GM12872 (cell line): Measurements from ENCODE around the gene NTF4.

ENCODE experiments used
- TF ChIP-seq, protein P1 (sequence below): IDR thresholded peaks from 3 replicates; pipeline ENCODE4 v1.5.1; 2011; ENCODE audit warnings: low read depth, mild to moderate bottlenecking, low read length, moderate library complexity; ENCODE audit not compliant: insufficient read depth

NTF4 gene

GRCh38 chr19:49097453-49098288, 33.1 kb upstream of the NTF4 start:
- TF ChIP-seq, protein P1, sequence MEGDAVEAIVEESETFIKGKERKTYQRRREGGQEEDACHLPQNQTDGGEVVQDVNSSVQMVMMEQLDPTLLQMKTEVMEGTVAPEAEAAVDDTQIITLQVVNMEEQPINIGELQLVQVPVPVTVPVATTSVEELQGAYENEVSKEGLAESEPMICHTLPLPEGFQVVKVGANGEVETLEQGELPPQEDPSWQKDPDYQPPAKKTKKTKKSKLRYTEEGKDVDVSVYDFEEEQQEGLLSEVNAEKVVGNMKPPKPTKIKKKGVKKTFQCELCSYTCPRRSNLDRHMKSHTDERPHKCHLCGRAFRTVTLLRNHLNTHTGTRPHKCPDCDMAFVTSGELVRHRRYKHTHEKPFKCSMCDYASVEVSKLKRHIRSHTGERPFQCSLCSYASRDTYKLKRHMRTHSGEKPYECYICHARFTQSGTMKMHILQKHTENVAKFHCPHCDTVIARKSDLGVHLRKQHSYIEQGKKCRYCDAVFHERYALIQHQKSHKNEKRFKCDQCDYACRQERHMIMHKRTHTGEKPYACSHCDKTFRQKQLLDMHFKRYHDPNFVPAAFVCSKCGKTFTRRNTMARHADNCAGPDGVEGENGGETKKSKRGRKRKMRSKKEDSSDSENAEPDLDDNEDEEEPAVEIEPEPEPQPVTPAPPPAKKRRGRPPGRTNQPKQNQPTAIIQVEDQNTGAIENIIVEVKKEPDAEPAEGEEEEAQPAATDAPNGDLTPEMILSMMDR: peak; percentile 100

- TF ChIP-seq, protein P1: no peak
These were observed 30.2 kb upstream of the NTF4 start for GRCh38 chr19:49094505-49095482.

- TF ChIP-seq, protein P1: no peak
These were observed 28.1 kb upstream of the NTF4 start for GRCh38 chr19:49092686-49093085.

DNA sequence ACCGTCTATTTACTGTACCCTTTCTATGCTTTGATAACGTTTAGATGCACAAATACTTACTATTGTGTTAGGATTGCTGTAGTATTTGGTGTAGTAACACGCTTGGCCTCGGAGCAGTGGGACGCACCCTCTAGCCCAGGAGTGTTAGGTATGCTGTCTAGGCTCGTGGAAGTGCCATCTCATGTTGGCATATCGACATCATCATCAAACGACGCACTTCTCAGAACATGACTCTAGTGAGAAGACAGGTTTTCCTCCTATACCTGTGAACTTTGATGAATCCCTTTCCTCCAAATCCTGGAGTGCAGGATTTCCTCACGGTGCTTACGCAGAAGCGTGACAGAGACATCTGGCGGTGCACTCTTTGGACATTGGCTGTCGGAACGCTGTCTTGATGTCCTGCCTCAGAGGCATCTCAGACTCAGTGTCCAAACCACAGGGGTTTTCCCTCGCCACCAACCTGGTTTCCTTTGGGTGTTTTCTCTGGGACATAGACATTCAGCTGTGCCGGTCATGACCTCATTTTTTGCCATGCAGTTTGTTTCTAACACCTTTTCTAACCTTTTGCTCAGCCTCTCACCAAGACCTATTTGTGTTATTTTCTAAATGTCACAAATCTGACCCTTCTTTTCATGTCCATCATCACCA, 26.9 kb upstream of the NTF4 start:
- TF ChIP-seq, protein P1: no peak

- TF ChIP-seq, protein P1: no peak
These were observed 21.7 kb upstream of the NTF4 start for GRCh38 chr19:49086296-49086695.

- TF ChIP-seq, protein P1: no peak
These were observed 21.2 kb upstream of the NTF4 start for GRCh38 chr19:49085868-49086232.
